Smooth muscle cell (in vitro differentiated cells): ENCODE data around the gene CST2. TPM values are rescaled to one million over a fixed set of nuclear protein-coding genes. Genes with fewer than 3 reads are reported as not detected.

Experiments used
- DNase-seq: peaks from one replicate; lab custom pipeline; 2025; ENCODE audit not compliant: unreplicated experiment; lab: John Stamatoyannopoulos, UW
- H2AFZ ChIP-seq: fragments of 200-600 bp; sonication (generic); 2 replicates; pipeline ENCODE4 v1.6.0; 2016; ENCODE audit warnings: antibody characterized with exemption, low read depth, mild to moderate bottlenecking
- H3F3A ChIP-seq: fragments of 200-600 bp; sonication (generic); 2 replicates; pipeline ENCODE4 v1.6.0; 2017; ENCODE audit warnings: antibody characterized with exemption, low read depth
- H3K27ac ChIP-seq: fragments of 200-600 bp; sonication (generic); 2 replicates; pipeline ENCODE4 v1.5.1; 2016; ENCODE audit warnings: low read depth, mild to moderate bottlenecking
- H3K27me3 ChIP-seq: fragments of 200-600 bp; sonication (generic); 2 replicates; pipeline ENCODE4 v1.6.1; 2016; ENCODE audit warnings: low read depth, mild to moderate bottlenecking
- H3K36me3 ChIP-seq: fragments of 200-600 bp; sonication (generic); 2 replicates; pipeline ENCODE4 v1.5.1; 2016; ENCODE audit warnings: low read depth
- H3K4me1 ChIP-seq: fragments of 200-600 bp; sonication (generic); 2 replicates; pipeline ENCODE4 v1.5.1; 2016; ENCODE audit warnings: low read depth
- H3K4me2 ChIP-seq: fragments of 200-600 bp; sonication (generic); 2 replicates; pipeline ENCODE4 v1.6.0; 2016; ENCODE audit warnings: mild to moderate bottlenecking
- H3K4me3 ChIP-seq: fragments of 200-600 bp; sonication (generic); 2 replicates; pipeline ENCODE4 v1.5.1; 2016; ENCODE audit warnings: mild to moderate bottlenecking
- H3K79me2 ChIP-seq: fragments of 200-600 bp; sonication (generic); 2 replicates; pipeline ENCODE4 v1.6.0; 2016; ENCODE audit warnings: low read depth, mild to moderate bottlenecking
- H3K9ac ChIP-seq: fragments of 200-600 bp; sonication (generic); 2 replicates; pipeline ENCODE4 v1.6.0; 2016; ENCODE audit warnings: low read depth
- H3K9me3 ChIP-seq: fragments of 200-600 bp; sonication (generic); replicated peaks from 2 replicates; pipeline ENCODE4 v1.5.1; 2016; ENCODE audit warnings: low read depth
- H4K20me1 ChIP-seq: fragments of 200-600 bp; sonication (generic); 2 replicates; pipeline ENCODE4 v1.6.0; 2016; ENCODE audit warnings: low read depth
- WGBS: methylation state at CpG from one replicate; pipeline ENCODE4 v1.1.7; 2016; ENCODE audit warnings: low lambda C conversion rate; 5-methylcytosine and 5-hydroxymethylcytosine counted together
- polyA plus RNA-seq: library from polyadenylated mRNA; unstranded; fragments of >200 nt; fragmentation: Nextera tagmentation; extraction: Ambion mirVana; gene quantifications from 2 replicates; pipeline ENCODE4 v1.2.1, GENCODE V29; 2016
- total RNA-seq: library from RNA; depleted of rRNA; stranded (reverse); fragments of >200 nt; gene quantifications from 2 replicates; pipeline ENCODE4 v1.2.3, GENCODE V29; 2014
- TF ChIP-seq, protein P1 (sequence below): fragments of 200-600 bp; sonication (generic); IDR thresholded peaks from 2 replicates; pipeline ENCODE4 v1.5.1; 2017; ENCODE audit warnings: borderline replicate concordance, mild to moderate bottlenecking, antibody characterized with exemption; ENCODE audit not compliant: insufficient read depth, poor library complexity, severe bottlenecking

CST2 gene
- total and polyA plus RNA-seq, 2 experiments from 2014 or later = 2.0 TPM; not detected in 1

GRCh38 chr20:23774081-23774480, 52.4 kb downstream of the CST2 start:
- Histone ChIP-seq H4K20me1 (no peaks in the 10 kb centered on the region), H3K4me3 (no peak overlapping the region), H3K9ac (no peak overlapping the region), H3K79me2 (no peaks in the 10 kb centered on the region), H3K9me3 (no peaks in the 10 kb centered on the region), H3K27me3 (peaks cover 11% of the 10 kb centered on the region), H2AFZ (no peak overlapping the region), H3K4me2 (no peak overlapping the region), H3K36me3 (no peaks in the 10 kb centered on the region), H3F3A (no peaks in the 10 kb centered on the region), H3K4me1 (peaks cover 7% of the 10 kb centered on the region), H3K27ac (no peak overlapping the region)
- TF ChIP-seq, protein P1, sequence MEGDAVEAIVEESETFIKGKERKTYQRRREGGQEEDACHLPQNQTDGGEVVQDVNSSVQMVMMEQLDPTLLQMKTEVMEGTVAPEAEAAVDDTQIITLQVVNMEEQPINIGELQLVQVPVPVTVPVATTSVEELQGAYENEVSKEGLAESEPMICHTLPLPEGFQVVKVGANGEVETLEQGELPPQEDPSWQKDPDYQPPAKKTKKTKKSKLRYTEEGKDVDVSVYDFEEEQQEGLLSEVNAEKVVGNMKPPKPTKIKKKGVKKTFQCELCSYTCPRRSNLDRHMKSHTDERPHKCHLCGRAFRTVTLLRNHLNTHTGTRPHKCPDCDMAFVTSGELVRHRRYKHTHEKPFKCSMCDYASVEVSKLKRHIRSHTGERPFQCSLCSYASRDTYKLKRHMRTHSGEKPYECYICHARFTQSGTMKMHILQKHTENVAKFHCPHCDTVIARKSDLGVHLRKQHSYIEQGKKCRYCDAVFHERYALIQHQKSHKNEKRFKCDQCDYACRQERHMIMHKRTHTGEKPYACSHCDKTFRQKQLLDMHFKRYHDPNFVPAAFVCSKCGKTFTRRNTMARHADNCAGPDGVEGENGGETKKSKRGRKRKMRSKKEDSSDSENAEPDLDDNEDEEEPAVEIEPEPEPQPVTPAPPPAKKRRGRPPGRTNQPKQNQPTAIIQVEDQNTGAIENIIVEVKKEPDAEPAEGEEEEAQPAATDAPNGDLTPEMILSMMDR = no peak
- 80% methylated on average over 7 of the region's 7 CpGs for WGBS
- DNase-seq = no peak

Other genes with a start within 250 kb of the CST2 start
- not detected in 2 replicates for gene CST9, start 220.8 kb downstream of the CST2 start, total RNA-seq
- gene CST9, start 220.8 kb downstream of the CST2 start, polyA plus RNA-seq = not detected in 2 replicates
- gene CST3, start 188.8 kb downstream of the CST2 start, total RNA-seq = 146 and 170 TPM in 2 replicates
- gene CST3, start 188.8 kb downstream of the CST2 start, polyA plus RNA-seq = 338 and 410 TPM in 2 replicates
- gene CST4, start 137.7 kb downstream of the CST2 start, total RNA-seq = not detected in 2 replicates
- gene CST4, start 137.7 kb downstream of the CST2 start, polyA plus RNA-seq = not detected in 2 replicates
- 1.3 and 9.3 TPM in 2 replicates for gene CST1, start 75.8 kb downstream of the CST2 start, total RNA-seq
- 1.9 and 27.7 TPM in 2 replicates for gene CST1, start 75.8 kb downstream of the CST2 start, polyA plus RNA-seq
- not detected in 2 replicates for gene CST5, start 53.0 kb upstream of the CST2 start, total RNA-seq
- not detected in 2 replicates for gene CST5, start 53.0 kb upstream of the CST2 start, polyA plus RNA-seq
- gene GGTLC1, start 162.1 kb upstream of the CST2 start, total RNA-seq = not detected in 2 replicates
- not detected in 2 replicates for gene GGTLC1, start 162.1 kb upstream of the CST2 start, polyA plus RNA-seq